Glutamatergic neuron (in vitro differentiated cells): ENCODE measurements around the gene HOXC13. TPM values are rescaled to one million over a fixed set of nuclear protein-coding genes. Genes with fewer than 3 reads are reported as not detected.

Experiments used
- DNase-seq: peaks from one replicate; pipeline ENCODE4 v3.0.0; 2022
- H3K27ac Mint-ChIP-seq: one replicate; pipeline ENCODE4 v1.8.0; 2020; ENCODE audit warnings: mild to moderate bottlenecking, mixed read lengths, inconsistent platforms; ENCODE audit not compliant: unreplicated experiment
- H3K27me3 Mint-ChIP-seq: one replicate; pipeline ENCODE4 v1.8.0; 2020; ENCODE audit warnings: mild to moderate bottlenecking, moderate library complexity, mixed read lengths, inconsistent platforms; ENCODE audit not compliant: unreplicated experiment
- H3K36me3 Mint-ChIP-seq: one replicate; pipeline ENCODE4 v1.8.0; 2020; ENCODE audit warnings: mild to moderate bottlenecking, mixed read lengths, inconsistent platforms; ENCODE audit not compliant: unreplicated experiment
- H3K4me1 Mint-ChIP-seq: one replicate; pipeline ENCODE4 v1.8.0; 2020; ENCODE audit warnings: mild to moderate bottlenecking, low read depth, mixed read lengths, inconsistent platforms; ENCODE audit not compliant: unreplicated experiment
- H3K4me3 Mint-ChIP-seq: one replicate; pipeline ENCODE4 v1.8.0; 2020; ENCODE audit warnings: mild to moderate bottlenecking, mixed read lengths, inconsistent platforms; ENCODE audit not compliant: unreplicated experiment
- H3K9me3 Mint-ChIP-seq: one replicate; pipeline ENCODE4 v1.8.0; 2020; ENCODE audit warnings: mild to moderate bottlenecking, moderate library complexity, mixed read lengths, inconsistent platforms; ENCODE audit not compliant: unreplicated experiment
- CTCF ChIP-seq: fragments of 200-600 bp; sonication (generic); IDR thresholded peaks from one replicate; pipeline ENCODE4 v1.5.0; 2021; ENCODE audit not compliant: partially characterized antibody, unreplicated experiment
- total RNA-seq: library from RNA; stranded (reverse); fragmentation: NEBNext Ultra II Directional; extraction: Animal tissue kit (Norgen Biotek cat#: 25700); gene quantifications from one replicate; pipeline ENCODE4 v1.2.1, GENCODE V29; 2021; ENCODE audit not compliant: unreplicated experiment

The HOXC13 gene
- total RNA-seq, 1 donor from 2014 or later = not detected

GRCh38 chr12:53968214-53969127 is 29.8 kb downstream of the HOXC13 start:
- Mint-ChIP-seq H3K4me1 (no peaks in the 10 kb centered on the region), H3K36me3 (no peaks in the 10 kb centered on the region), H3K9me3 (peaks cover 3% of the 10 kb centered on the region), H3K27ac (no peak overlapping the region), H3K4me3 (no peak overlapping the region), H3K27me3 (peaks cover 69% of the 10 kb centered on the region)
- TF ChIP-seq CTCF = no peak
- no peak for DNase-seq

- DNase-seq = no peak
- no peak for TF ChIP-seq CTCF
- H3K4me1 Mint-ChIP-seq = no peaks in the 10 kb centered on the region
- H3K27ac Mint-ChIP-seq = no peak overlapping the region
- H3K4me3 Mint-ChIP-seq = no peak overlapping the region
- peaks cover 63% of the 10 kb centered on the region for H3K27me3 Mint-ChIP-seq
- H3K9me3 Mint-ChIP-seq = peaks cover 3% of the 10 kb centered on the region
- no peaks in the 10 kb centered on the region for H3K36me3 Mint-ChIP-seq
Observed at GRCh38 chr12:53969588-53970259, 31.1 kb downstream of the HOXC13 start.

GRCh38 chr12:53970451-53970850 is 31.8 kb downstream of the HOXC13 start:
- Mint-ChIP-seq H3K27ac (no peak overlapping the region), H3K36me3 (no peaks in the 10 kb centered on the region), H3K4me1 (no peaks in the 10 kb centered on the region), H3K9me3 (peaks cover 4% of the 10 kb centered on the region), H3K4me3 (no peak overlapping the region), H3K27me3 (peaks cover 65% of the 10 kb centered on the region)
- no peak for TF ChIP-seq CTCF
- DNase-seq = no peak

GRCh38 chr12:53971129-53971528 is 32.5 kb downstream of the HOXC13 start:
- Mint-ChIP-seq H3K4me1 (no peaks in the 10 kb centered on the region), H3K36me3 (no peaks in the 10 kb centered on the region), H3K27ac (no peak overlapping the region), H3K4me3 (no peak overlapping the region), H3K9me3 (peaks cover 4% of the 10 kb centered on the region), H3K27me3 (peaks cover 68% of the 10 kb centered on the region)
- no peak for TF ChIP-seq CTCF
- DNase-seq = no peak

GRCh38 chr12:53971686-53972085 is 33.1 kb downstream of the HOXC13 start:
- peaks cover 66% of the 10 kb centered on the region for H3K27me3 Mint-ChIP-seq
- no peak overlapping the region for H3K4me3 Mint-ChIP-seq
- DNase-seq = no peak
- no peak overlapping the region for H3K27ac Mint-ChIP-seq
- no peaks in the 10 kb centered on the region for H3K4me1 Mint-ChIP-seq
- TF ChIP-seq CTCF = no peak
- peaks cover 2% of the 10 kb centered on the region for H3K9me3 Mint-ChIP-seq
- no peaks in the 10 kb centered on the region for H3K36me3 Mint-ChIP-seq
